HepG2 (cell line): ENCODE measurements around the gene RIPK3. TPM values are rescaled to one million over a fixed set of nuclear protein-coding genes. Genes with fewer than 3 reads are reported as not detected.
A peak's percentile ranks its signal among the peaks of the same experiment; 100 is the strongest.

Experiments used
- CEBPG ChIP-seq: IDR thresholded peaks from 2 replicates; pipeline ENCODE4 v1.6.1; 2016
- NFYB ChIP-seq: sonication (generic); formaldehyde crosslinking; IDR thresholded peaks from 2 replicates; pipeline ENCODE4 v1.4.0; 2020; ENCODE audit warnings: missing genetic modification reagents
- SAFB2 ChIP-seq: sonication (generic); formaldehyde crosslinking; IDR thresholded peaks from 2 replicates; pipeline ENCODE4 v1.5.1; 2020; ENCODE audit warnings: missing genetic modification reagents, low read depth, mild to moderate bottlenecking, borderline replicate concordance
- THYN1 ChIP-seq: sonication (generic); formaldehyde crosslinking; IDR thresholded peaks from 2 replicates; pipeline ENCODE4 v1.8.1; 2023; ENCODE audit warnings: low read depth, mild to moderate bottlenecking, moderate library complexity, missing genetic modification reagents, borderline replicate concordance
- ZFP41 ChIP-seq: sonication (generic); formaldehyde crosslinking; IDR thresholded peaks from 2 replicates; pipeline ENCODE4 v1.4.0; 2020; ENCODE audit warnings: mild to moderate bottlenecking, missing genetic modification reagents, borderline replicate concordance
- ZNF280B ChIP-seq: sonication (generic); formaldehyde crosslinking; IDR thresholded peaks from 2 replicates; pipeline ENCODE4 v1.5.0; 2020; ENCODE audit warnings: missing genetic modification reagents, mild to moderate bottlenecking, borderline replicate concordance
- ZNF367 ChIP-seq: sonication (generic); formaldehyde crosslinking; IDR thresholded peaks from 2 replicates; pipeline ENCODE4 v1.4.0; 2020; ENCODE audit warnings: missing genetic modification reagents, borderline replicate concordance
- ZNF407 ChIP-seq: sonication (generic); formaldehyde crosslinking; IDR thresholded peaks from one replicate; pipeline ENCODE4 v1.5.1; 2020; ENCODE audit warnings: mild to moderate bottlenecking, missing genetic modification reagents; ENCODE audit errors: not compliant biosample characterization
- ZNF414 ChIP-seq: sonication (generic); formaldehyde crosslinking; IDR thresholded peaks from 2 replicates; pipeline ENCODE4 v1.5.0; 2020; ENCODE audit warnings: missing genetic modification reagents
- polyA plus RNA-seq, 8 experiments: library from polyadenylated mRNA; depleted of rRNA in 3 of 8; stranded (reverse) in 7 of 8; unstranded in 1 of 8; fragments of >200 nt; fragmentation: Illumina TruSeq in 4 of 8; extraction: Trizol in 4 of 8; gene quantifications; 2 replicates each; pipeline versions ENCODE4 v1.2.1 to v1.2.3, GENCODE V29; 2011 to 2016; ENCODE audit warnings: low read depth in 4 of 8, missing spikeins in 1 of 8, mixed read lengths in 1 of 8; ENCODE audit not compliant: insufficient read depth in 1 of 8
- total RNA-seq, 5 experiments: library from RNA; depleted of rRNA; stranded (reverse); fragments of >200 nt; fragmentation: Illumina TruSeq; extraction: Trizol; gene quantifications; 2 replicates each; pipeline ENCODE4 v1.2.3, GENCODE V29; 2016; ENCODE audit warnings: low read depth in 1 of 5
- TF ChIP-seq, protein P1 (sequence below): sonication (generic); formaldehyde crosslinking; IDR thresholded peaks from 2 replicates; pipeline ENCODE4 v1.9.0; 2021; ENCODE audit warnings: missing genetic modification reagents, borderline replicate concordance
- TF ChIP-seq, protein P2 (sequence below): sonication (generic); formaldehyde crosslinking; IDR thresholded peaks from 2 replicates; pipeline ENCODE4 v1.9.0; 2022; ENCODE audit warnings: missing genetic modification reagents, mild to moderate bottlenecking, borderline replicate concordance

RIPK3 gene
- total and polyA plus RNA-seq, 2 of the 13 experiments (the other 11 are each of a cell fraction or from before 2014, with no cell fraction given), result not detected

DNA sequence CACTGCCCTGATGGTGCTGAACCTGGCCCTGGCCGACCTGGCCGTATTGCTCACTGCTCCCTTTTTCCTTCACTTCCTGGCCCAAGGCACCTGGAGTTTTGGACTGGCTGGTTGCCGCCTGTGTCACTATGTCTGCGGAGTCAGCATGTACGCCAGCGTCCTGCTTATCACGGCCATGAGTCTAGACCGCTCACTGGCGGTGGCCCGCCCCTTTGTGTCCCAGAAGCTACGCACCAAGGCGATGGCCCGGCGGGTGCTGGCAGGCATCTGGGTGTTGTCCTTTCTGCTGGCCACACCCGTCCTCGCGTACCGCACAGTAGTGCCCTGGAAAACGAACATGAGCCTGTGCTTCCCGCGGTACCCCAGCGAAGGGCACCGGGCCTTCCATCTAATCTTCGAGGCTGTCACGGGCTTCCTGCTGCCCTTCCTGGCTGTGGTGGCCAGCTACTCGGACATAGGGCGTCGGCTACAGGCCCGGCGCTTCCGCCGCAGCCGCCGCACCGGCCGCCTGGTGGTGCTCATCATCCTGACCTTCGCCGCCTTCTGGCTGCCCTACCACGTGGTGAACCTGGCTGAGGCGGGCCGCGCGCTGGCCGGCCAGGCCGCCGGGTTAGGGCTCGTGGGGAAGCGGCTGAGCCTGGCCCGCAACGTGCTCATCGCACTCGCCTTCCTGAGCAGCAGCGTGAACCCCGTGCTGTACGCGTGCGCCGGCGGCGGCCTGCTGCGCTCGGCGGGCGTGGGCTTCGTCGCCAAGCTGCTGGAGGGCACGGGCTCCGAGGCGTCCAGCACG, 23.8 kb downstream of the RIPK3 start (continued):
- peak; percentile 96 for TF ChIP-seq ZNF280B (CRISPR knock-in tag)
- TF ChIP-seq, protein P1, sequence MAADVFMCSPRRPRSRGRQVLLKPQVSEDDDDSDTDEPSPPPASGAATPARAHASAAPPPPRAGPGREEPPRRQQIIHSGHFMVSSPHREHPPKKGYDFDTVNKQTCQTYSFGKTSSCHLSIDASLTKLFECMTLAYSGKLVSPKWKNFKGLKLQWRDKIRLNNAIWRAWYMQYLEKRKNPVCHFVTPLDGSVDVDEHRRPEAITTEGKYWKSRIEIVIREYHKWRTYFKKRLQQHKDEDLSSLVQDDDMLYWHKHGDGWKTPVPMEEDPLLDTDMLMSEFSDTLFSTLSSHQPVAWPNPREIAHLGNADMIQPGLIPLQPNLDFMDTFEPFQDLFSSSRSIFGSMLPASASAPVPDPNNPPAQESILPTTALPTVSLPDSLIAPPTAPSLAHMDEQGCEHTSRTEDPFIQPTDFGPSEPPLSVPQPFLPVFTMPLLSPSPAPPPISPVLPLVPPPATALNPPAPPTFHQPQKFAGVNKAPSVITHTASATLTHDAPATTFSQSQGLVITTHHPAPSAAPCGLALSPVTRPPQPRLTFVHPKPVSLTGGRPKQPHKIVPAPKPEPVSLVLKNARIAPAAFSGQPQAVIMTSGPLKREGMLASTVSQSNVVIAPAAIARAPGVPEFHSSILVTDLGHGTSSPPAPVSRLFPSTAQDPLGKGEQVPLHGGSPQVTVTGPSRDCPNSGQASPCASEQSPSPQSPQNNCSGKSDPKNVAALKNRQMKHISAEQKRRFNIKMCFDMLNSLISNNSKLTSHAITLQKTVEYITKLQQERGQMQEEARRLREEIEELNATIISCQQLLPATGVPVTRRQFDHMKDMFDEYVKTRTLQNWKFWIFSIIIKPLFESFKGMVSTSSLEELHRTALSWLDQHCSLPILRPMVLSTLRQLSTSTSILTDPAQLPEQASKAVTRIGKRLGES (CRISPR knock-in tag), result peak; percentile 95
- peak; percentile 47; the same call in 1 of the 2 replicates for TF ChIP-seq CEBPG (CRISPR knock-in tag)
- no peak for TF ChIP-seq ZNF414 (CRISPR knock-in tag)
- TF ChIP-seq NFYB (CRISPR knock-in tag), result peak; percentile 42; the same call in 1 of the 2 replicates
- TF ChIP-seq SAFB2, result no peak; the same call in none of the 2 replicates
- peak; percentile 100 for TF ChIP-seq ZNF407 (CRISPR knock-in tag)
- peak; percentile 98 for TF ChIP-seq ZNF367 (CRISPR knock-in tag)
- TF ChIP-seq, protein P2, sequence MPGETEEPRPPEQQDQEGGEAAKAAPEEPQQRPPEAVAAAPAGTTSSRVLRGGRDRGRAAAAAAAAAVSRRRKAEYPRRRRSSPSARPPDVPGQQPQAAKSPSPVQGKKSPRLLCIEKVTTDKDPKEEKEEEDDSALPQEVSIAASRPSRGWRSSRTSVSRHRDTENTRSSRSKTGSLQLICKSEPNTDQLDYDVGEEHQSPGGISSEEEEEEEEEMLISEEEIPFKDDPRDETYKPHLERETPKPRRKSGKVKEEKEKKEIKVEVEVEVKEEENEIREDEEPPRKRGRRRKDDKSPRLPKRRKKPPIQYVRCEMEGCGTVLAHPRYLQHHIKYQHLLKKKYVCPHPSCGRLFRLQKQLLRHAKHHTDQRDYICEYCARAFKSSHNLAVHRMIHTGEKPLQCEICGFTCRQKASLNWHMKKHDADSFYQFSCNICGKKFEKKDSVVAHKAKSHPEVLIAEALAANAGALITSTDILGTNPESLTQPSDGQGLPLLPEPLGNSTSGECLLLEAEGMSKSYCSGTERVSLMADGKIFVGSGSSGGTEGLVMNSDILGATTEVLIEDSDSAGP, result no peak
- TF ChIP-seq ZFP41 (CRISPR knock-in tag), result peak; percentile 98
- TF ChIP-seq THYN1 (CRISPR knock-in tag), result no peak
